ENCODE results near the gene NFIC.
"Not testable (repeated sequence)": the region's sequence is repeated elsewhere in the genome, so short reads cannot be mapped to it uniquely, and the experiment has no call there.

NFIC gene

DNA sequence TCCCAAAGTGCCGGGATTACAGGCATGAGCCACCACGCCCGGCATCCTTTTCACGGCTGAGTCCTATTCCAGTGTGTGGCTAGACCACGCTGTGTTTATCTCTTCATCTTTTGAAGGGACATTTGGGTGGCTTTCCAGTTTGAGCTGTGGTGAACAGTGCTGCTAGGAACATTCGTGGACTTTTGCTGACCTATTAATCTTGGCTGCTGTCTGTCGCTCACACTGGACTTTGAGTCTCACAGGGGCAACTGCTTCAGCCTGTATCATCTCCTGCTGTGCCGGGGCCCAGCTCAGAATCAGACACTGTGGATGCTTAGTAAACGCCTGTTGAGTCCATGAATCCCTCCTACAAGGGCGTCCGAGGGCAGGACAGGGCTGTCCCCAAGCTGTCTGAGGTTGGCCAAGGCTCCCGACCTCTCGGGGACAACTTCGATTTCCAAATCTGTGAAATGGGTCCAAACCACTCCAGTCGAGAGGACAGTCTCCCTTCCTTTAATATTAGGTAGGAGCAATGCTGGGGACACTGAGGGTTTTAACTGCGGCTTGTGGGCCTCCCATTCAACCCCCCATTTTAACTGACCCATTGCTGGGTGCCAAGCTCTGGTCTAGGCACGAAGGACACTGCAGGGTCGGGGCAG, 65.5 kb downstream of the NFIC start:
- DNase-seq, result no peak

DNA sequence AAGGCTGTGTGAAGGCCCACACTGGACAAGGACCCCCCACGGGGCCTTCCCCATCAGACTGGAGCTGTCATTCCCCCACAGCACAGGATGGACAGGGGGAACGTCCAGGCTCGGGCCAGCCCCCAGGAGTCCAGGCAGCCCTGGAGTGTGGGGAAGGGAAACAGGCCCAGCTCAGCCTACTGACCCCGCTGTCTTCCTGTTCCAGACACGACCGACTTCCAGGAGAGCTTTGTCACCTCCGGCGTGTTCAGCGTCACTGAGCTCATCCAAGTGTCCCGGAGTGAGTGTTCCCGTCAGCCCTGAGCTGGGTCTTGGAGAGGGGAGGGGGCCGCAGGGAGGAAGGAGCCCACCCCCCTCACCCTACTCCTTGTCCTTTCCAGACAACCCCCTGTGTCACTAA, 66.9 kb downstream of the NFIC start:
- DNase-seq, result no peak

DNA sequence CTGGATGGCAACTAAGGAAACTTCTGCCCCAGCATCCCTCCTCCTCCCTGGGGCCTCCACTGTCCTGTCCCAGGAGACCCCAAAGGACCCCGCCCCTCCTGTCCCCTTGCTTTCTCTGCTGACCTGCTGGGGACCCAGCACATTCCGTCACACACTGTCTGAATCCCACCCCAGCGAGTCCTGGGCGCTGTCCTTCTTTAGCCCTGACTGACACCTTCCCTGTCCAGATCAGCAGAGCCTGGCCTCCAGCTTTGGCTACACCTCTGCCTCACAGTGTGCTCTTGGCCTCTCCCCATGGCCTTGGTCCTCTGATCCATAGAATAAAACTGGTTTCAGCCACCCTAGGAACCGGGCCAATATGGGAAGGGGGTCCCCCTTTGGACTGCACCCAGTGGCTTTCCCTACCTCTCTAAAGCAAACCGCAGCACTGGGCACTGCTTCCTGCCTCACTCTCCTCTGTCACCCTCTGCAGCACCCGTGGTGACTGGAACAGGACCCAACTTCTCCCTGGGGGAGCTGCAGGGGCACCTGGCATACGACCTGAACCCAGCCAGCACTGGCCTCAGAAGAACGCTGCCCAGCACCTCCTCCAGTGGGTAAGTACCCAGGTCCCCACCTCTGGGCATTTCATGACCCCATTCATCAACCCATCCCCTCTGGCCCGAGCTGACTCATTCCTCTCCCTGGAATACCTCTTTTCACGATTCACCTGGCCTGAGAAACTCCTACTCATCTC, 67.6 kb downstream of the NFIC start:
- DNase-seq, result no peak

- peak; percentile 39 for DNase-seq
These were observed 68.5 kb downstream of the NFIC start for GRCh38 chr19:3434630-3435553.

- DNase-seq, result no peak
These were observed 73.7 kb downstream of the NFIC start for GRCh38 chr19:3440082-3440481.

DNA sequence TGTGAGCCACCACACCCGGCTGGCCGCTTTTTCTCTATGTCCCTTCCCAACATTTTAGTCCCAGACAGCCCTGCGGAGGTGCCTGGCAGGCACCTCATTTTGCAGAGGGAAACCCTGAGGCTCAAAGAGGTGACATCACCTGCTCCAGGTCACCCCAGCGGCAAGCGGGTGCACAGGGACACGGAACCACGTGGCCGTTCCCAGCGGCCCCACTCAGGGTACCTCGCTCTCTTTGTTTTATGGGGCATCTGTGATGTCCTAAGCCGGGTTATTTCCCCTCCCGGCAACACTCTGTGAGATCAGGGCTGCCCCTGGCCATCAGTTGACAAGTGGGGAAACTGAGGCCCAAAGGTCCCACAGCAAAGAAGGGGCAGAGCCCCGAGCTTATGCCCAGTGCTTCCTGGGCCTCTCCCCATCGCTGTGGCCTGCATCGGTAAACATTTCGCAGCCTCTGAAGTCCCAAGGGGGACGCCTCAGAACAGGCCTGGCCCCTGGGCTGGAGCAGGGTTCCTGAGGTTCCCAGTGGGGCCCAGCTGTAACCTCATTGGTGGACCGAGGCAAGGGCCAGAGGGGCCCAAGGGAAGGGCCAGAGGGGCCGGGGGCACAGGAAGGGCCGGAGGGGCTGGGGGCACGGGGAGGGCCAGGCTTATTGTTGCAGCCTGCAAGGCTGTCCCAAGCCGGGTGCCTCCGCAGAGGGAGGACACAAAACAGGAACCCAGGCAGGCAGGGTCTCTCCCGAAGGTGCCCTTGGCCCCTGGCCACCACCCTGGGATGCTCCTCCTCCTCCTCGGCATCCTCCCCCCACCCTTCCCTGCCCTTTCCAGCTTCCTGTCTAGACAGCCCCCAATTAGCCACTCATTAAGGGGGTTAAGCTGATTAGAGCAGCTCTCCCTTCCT, 75.0 kb downstream of the NFIC start:
- no peak for DNase-seq

- DNase-seq, result no peak
These were observed 75.6 kb downstream of the NFIC start for GRCh38 chr19:3441986-3442329.

DNA sequence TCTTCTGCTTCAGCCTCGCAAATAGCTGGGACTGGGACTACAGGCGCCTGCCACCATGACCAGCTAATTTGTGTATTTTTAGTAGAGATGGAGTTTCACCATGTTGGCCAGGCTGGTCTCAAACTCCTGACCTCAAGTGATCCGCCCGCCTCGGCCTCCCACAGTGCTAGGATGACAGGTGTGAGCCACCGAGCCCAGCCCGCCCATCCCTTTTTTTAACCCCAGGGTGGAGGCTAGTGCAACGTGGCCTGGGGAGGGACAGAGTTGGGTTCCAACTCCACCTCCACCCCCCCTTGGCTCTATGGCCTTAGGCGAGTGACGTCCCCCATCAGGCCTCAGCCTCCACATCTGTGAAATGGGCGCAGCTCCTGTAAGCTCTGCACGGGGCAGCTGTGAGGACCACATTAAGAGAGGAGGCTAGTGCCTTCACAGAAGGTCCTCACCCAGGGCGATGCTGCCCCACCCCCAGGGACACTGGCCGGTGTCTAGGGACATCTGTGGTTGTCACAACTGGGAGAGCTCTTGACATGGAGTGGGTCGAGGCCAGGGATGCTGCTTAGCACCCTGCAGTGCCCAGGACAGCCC, 76.2 kb downstream of the NFIC start:
- DNase-seq, result no peak

DNA sequence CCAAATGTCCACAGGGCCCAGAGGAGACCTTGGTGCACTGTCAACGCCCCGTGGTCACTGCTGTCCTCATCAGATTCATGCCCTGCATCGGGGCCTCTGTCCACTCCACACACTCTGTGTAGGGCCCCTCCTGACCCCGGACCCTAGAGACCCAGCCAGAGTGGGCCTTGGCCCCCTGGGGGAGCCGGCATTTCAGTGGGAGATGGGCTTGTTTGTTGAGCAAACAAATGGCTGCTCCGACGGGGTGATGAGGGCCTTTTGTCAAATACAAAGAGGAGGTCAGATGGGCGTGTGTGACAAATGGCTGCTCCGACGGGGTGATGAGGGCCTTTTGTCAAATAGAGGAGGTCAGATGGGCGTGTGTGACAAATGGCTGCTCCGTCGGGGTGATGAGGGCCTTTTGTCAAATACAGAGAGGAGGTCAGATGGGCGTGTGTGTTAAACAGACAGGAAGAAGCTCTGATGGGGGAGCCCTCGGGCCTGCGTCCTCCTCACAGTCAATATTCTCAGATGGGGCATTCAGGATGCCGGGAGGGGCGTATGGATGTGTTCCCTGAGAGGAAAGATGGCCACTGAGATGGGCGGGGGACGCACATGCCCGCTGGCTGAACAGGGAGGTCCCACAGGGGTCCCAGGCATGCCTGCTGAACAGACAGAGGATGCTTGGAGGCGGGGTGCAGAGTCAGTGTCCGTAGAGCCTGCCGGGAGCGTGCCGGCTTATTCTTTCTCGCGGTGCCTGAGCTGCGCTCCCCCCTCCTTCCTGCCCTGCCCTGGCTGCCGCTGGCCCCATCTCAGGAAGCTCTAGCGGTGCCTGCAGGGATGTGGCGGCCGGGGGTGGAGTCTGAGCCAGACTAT, 77.7 kb downstream of the NFIC start:
- DNase-seq, result no peak

- no peak for DNase-seq
These were observed 78.4 kb downstream of the NFIC start for GRCh38 chr19:3444695-3445234.

DNA sequence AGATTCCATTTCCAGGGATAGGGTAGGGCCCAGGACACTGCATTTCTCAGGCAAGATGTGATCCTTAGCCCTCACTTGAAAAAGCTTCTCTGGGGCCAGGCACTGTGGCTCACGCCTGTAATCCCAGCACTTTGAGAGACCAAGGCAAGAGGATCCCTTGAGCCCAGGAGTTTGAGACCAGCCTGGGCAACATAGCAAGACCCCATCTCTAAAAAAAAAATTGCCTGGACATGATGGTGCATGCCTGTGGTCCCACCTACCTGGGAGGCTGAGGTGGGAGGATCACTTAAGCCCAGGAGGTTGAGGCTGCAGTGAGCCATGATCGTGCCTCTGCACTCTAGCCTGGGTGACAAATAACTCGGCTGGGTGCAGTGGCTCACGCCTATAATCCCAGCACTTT, 80.3 kb downstream of the NFIC start:
- DNase-seq, result not testable (repeated sequence)

DNA sequence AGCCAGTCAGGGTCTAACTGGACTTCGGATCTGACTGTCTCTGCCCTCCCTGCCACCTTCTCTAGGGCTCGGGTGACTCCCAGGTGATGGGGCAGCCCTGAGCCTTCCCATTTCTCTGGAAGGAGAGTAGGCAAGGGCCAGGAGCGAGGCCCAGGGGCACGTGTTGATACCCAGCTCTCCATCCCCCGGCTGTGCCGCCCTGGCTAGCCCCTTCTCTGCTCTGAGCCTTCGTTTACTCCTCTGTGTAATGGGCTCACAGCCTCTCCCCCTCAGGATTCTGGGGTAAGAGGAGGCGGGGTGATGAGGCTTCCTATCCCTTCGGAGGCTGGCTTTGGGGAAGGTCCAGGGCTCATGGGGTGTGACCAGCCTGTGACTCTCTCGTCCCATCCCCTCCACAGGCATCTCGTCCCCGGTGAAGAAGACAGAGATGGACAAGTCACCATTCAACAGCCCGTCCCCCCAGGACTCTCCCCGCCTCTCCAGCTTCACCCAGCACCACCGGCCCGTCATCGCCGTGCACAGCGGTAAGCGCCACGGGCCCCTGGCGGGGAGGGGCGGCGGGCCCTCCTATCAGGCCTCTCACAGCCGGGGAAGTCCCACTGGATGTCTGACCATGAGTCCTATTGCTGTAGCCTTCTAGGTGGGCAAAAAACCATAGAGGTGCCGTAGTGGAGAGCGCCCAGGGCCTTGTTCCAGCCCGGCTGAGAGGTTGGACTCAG, 82.4 kb downstream of the NFIC start:
- no peak for DNase-seq

- no peak for DNase-seq
These were observed 84.5 kb downstream of the NFIC start for GRCh38 chr19:3450796-3451411.

DNA sequence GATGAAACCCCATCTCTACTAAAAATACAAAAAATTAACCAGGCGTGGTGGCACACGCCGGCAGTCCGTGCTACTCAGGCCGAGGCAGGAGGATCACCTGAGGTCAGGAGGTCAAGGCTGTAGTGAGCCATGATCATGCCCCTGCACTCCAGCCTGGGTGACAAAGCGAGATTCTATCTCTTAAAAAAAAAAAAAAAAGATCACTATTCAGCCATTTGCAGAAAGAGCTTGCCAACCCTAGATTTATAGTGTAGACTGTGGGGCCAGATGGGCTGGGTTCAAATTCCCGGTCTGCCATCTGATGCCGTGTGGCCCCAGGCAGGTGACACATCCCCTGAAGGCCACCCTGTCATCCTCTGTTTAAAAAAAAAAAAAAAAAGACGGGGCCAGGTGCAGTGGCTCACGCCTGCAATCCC, 85.1 kb downstream of the NFIC start:
- DNase-seq, result no peak

DNA sequence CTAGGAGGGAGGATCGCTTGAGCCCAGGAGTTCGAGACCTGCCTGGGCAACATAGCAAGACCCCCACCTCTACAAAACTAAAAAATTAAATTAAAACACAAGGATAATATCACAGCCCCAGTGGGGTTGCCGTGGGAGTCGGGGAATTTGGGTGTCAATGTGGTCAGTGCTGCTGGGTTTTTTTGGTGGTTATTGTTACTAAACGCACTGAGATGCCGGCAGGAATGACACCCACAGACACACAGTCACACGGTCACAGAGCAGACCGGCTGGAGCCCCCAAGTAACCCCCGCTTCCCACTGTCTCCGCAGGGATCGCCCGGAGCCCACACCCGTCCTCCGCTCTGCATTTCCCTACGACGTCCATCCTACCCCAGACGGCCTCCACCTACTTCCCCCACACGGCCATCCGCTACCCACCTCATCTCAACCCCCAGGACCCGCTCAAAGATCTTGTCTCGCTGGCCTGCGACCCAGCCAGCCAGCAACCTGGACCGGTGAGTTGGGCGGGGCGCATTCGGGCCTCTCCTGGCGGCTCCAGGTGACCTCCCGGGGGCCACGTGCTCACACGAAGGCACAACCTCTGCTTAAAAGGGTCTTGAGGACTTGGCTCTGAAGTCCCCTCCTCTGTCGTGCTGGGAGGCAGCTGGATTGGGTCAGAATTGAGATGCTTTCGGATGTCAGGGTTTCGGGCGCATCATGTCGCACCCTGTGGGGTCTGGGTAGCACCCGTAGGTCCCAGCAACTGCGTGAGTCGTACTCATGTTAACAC, 86.0 kb downstream of the NFIC start:
- DNase-seq, result no peak

DNA sequence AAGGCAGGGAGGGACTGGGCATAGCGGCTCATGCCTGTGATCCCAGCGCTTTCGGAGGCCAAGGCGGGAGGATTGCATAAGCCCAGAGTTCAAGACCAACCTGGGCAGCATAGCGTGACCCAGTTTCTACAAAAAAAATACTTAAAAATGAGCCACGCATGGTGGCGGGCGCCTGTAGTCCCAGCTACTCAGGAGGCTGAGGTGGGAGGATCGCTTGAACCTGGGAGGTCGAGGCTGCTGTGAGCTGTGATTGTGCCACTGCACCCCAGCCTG, 86.5 kb downstream of the NFIC start:
- DNase-seq, result not testable (repeated sequence)

DNA sequence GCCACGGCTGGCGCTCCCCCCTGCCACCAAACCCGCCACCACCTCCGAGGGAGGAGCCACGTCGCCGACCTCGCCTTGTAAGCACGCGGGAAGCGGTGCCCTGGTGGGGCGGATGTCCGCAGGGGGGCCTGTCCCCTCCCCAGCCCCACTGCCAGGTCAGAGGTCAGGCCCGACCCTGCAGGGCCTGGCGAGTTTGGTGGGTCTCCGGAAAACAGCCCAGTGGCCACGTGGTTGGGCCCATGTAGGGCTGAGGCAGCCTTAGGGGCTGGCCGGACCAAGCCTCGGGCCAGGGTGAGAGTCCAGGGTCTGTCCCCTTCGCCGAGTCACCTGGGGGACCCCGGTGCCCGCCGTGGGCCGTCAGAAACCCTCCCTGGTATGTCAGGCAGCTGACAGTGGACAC, 87.5 kb downstream of the NFIC start:
- DNase-seq, result no peak

DNA sequence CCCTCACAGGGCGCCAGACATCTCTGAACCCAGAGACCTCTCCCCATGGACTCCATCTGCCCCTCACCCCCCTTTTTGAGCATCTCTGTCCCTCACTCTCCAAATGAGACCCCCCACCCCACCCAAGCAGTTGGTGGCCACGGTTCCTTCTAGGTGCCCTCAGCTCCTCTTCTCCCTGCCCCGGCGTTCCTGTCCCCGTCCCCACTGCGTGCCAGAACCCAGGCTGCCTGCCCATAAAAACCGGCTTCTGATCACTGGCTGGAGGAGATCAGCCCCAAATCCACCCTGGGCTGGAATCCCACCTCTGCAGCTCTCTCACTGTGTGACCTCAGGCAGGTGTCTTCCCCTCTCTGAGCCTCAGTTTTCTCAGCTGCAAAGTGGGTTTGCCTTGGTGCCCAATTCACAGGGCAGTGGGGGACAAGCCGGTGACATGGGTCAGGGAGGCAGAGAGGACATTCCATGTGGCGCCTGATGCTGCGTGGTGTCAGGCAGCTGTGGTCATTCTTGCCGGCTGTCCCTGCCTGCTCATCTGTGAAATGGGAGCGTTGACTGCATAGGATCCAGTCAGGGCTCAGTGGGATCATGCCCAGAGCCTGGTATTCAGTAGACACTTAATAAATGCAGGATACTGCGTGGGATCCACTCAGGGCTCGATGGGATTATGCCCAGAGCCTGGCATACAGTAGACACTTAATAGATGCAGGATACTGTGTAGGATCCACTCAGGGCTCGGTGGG, 88.4 kb downstream of the NFIC start:
- DNase-seq, result no peak
